GM12873 (cell line): ENCODE data around the gene CACNA2D1.

Experiments
- TF ChIP-seq, protein P1 (sequence below): IDR thresholded peaks from 2 replicates; pipeline ENCODE4 v1.5.1; 2012; ENCODE audit warnings: low read depth, mild to moderate bottlenecking, moderate library complexity, low read length, control low read depth; ENCODE audit not compliant: insufficient read depth; ENCODE audit errors: missing control alignments

The CACNA2D1 gene

GRCh38 chr7:82162289-82162688 is 281.3 kb downstream of the CACNA2D1 start:
- TF ChIP-seq, protein P1, sequence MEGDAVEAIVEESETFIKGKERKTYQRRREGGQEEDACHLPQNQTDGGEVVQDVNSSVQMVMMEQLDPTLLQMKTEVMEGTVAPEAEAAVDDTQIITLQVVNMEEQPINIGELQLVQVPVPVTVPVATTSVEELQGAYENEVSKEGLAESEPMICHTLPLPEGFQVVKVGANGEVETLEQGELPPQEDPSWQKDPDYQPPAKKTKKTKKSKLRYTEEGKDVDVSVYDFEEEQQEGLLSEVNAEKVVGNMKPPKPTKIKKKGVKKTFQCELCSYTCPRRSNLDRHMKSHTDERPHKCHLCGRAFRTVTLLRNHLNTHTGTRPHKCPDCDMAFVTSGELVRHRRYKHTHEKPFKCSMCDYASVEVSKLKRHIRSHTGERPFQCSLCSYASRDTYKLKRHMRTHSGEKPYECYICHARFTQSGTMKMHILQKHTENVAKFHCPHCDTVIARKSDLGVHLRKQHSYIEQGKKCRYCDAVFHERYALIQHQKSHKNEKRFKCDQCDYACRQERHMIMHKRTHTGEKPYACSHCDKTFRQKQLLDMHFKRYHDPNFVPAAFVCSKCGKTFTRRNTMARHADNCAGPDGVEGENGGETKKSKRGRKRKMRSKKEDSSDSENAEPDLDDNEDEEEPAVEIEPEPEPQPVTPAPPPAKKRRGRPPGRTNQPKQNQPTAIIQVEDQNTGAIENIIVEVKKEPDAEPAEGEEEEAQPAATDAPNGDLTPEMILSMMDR, result no peak

DNA sequence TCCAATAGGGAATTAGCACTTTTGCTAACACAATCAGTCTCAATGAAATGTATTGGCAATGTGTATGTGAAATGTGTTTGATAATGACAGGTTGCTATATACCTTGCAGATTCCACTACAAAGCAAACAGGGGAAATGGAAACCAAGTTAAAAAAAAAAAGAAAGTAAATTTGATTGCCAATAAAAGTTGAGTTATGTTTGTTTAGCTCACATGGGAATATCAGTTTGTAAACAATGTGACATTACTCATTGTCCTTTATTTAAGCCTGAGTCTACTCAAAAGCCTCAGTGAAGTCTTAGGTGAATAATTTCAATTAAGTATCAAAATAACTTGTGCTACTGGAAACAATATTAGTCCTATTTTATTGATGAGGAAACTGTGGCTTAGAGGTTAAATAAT is 285.2 kb downstream of the CACNA2D1 start:
- TF ChIP-seq, protein P1, result no peak

DNA sequence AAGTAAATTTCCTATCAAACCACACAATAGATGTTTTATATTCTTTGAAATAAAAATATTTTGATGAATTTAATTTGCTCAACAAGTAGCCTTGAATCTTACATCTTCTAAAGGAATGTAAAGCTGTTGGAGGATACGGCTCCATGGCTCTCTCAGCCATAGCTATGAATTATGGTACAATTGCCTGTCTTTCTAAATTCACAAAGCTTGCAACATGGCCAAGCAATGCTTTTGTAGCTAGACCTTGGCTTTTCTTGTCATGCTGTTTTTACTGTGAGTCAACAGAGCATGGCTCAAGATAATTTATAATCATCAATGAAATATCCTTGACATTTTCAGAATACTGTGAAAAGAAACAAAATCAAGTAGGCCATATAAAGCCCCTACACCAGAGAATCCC is 286.7 kb downstream of the CACNA2D1 start:
- TF ChIP-seq, protein P1, result no peak

DNA sequence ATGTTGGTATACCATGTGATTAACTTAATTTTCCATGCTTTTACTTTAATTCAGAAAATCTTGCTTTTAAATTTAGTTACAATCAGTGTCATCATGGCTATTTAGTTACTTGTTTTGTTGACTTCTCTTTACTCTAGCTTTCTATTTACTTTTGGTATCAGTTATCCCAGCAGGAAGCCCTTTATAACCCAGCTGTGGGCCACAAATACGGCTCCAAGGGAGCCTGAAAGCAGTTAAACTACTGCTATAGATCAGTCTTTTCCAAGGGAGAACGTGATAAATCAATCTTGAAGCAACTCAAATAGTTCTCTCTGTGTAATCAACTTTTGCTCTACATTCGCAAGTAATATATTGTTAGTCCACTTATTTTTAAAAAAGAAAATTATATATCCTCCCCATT is 287.4 kb downstream of the CACNA2D1 start:
- TF ChIP-seq, protein P1, result no peak

DNA sequence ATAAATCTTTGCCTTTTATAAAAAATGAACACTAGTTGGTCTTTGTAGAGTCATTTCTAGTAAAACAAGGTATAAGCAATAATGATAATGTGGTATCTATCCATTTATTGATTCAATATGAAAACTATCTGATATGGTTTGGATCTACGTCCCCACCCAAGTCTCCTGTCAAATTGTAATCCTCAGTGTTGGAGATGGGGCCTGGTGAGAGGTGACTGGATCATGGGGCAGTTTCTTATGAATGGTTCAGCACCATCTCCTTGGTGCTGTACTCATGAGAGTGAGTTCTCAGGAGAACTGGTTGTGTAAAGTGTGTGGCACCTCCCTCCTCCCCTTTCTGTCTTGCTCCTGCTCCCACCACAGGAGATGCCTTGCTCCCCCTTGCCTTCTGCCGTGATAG is 288.8 kb downstream of the CACNA2D1 start:
- TF ChIP-seq, protein P1, result no peak

DNA sequence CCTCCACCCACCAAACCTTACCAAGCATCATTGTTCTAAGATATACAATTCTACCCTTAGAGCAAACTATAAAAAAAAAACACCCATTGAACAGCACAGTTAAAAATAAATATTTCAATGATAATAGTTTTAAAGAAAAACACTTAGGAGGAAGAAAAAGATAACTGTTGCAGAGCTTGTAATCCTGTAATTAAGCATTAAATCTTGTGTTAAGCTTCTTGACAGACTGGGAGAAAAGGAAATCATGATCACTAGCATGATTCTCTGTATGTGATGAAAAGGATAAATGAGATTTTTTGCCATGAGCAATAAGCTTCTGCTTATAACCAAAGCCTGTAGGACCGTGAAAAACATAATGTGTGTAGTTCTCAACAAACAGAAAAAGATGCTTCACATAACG is 289.8 kb downstream of the CACNA2D1 start:
- TF ChIP-seq, protein P1, result no peak

DNA sequence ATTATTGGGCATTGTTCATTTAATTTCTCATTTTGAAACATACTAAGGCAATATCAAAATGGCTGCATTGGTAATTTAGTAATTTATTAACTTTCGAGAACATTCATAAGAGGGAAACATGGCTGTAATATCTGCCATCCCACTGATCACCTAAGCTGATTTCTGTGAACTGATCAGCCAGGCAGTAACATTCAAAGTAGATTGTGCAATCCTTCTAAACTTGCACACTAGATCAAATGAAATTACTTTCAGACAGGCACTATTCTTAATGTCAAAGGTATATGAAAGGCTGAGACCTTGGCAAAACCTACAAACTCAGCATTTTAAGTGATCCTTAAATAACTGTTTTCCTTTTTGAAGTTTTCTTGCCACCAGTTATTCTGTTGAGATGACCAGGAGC is 290.7 kb downstream of the CACNA2D1 start:
- TF ChIP-seq, protein P1, result no peak
